Activated CD4-positive, alpha-beta memory T cell treated with anti-CD3 and anti-CD28 coated beads, Interleukin-2, amount 10 ng/mL, durations not matched to agents 7 days and 5 days (primary cell): ENCODE results near the gene TBC1D3G. TPM values are rescaled to one million over a fixed set of nuclear protein-coding genes. Genes with fewer than 3 reads are reported as not detected.
"Not testable (repeated sequence)": the region's sequence is repeated elsewhere in the genome, so short reads cannot be mapped to it uniquely, and the experiment has no call there.

Experiments
- CTCF ChIA-PET: fragments of 350-600 bp; sonication (Branson Sonifier 250); formaldehyde crosslinking; loops from one replicate; lab custom pipeline; 2021; ENCODE audit warnings: antibody characterized with exemption, inconsistent platforms; lab: Charles Lee
- POLR2A ChIA-PET: fragments of 350-600 bp; sonication (Branson Sonifier 250); formaldehyde crosslinking; loops from one replicate; lab custom pipeline; 2021; ENCODE audit warnings: antibody characterized with exemption; lab: Charles Lee
- DNase-seq: peaks from one replicate; pipeline ENCODE4 v3.0.0-alpha.2; 2020
- H3K27ac Mint-ChIP-seq: one replicate; pipeline ENCODE4 v1.8.0; 2021; ENCODE audit warnings: mild to moderate bottlenecking, mixed read lengths
- H3K27me3 Mint-ChIP-seq: one replicate; pipeline ENCODE4 v1.8.0; 2021; ENCODE audit warnings: mixed read lengths
- H3K36me3 Mint-ChIP-seq: one replicate; pipeline ENCODE4 v1.8.0; 2021; ENCODE audit warnings: low read depth, mixed read lengths
- H3K4me1 Mint-ChIP-seq: one replicate; pipeline ENCODE4 v1.8.0; 2021; ENCODE audit warnings: mixed read lengths
- H3K4me3 Mint-ChIP-seq: one replicate; pipeline ENCODE4 v1.8.0; 2021; ENCODE audit warnings: mild to moderate bottlenecking, mixed read lengths
- H3K9me3 Mint-ChIP-seq: one replicate; pipeline ENCODE4 v1.8.0; 2021; ENCODE audit warnings: mixed read lengths
- total RNA-seq, 2 experiments: library from RNA; stranded (reverse); gene quantifications; one replicate each; pipeline ENCODE4 v1.2.3, GENCODE V29; 2021

TBC1D3G gene
- total RNA-seq, result not detected

DNA sequence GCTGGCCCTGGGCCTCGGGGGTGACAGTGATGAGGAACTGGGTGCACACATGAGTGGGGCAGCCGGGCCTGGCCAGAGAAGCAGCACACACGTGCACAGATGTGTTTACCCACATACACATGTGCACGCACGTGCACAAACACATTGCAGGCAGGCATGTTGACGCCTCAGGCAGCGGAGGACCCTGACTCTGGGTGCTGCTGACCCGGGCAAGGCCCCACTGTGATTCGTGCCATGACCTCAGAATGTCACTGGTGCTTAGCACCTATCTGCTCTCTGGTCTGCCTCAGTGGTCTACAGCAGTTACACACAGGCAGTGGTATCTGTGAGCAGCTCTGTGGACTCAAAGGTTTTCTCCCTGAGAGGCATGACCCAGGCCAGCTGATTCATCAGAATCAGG, at the start of gene TBC1D3G:
TBC1D3G (plus strand) TSS at position 301 of the 400 bp plus-strand sequence. CDS start 1,528 bp downstream, outside the sequence.
- H3K27me3 Mint-ChIP-seq, DNase-seq, H3K4me1 Mint-ChIP-seq, H3K27ac Mint-ChIP-seq, H3K4me3 Mint-ChIP-seq, H3K9me3 Mint-ChIP-seq, H3K36me3 Mint-ChIP-seq, CTCF ChIA-PET, POLR2A ChIA-PET: not testable (repeated sequence)

GRCh38 chr17:36283256-36283655, 40.4 kb upstream of the TBC1D3G start:
- POLR2A ChIA-PET, H3K27ac Mint-ChIP-seq, H3K27me3 Mint-ChIP-seq, CTCF ChIA-PET, DNase-seq, H3K9me3 Mint-ChIP-seq, H3K4me3 Mint-ChIP-seq, H3K4me1 Mint-ChIP-seq, H3K36me3 Mint-ChIP-seq: not testable (repeated sequence)

DNA sequence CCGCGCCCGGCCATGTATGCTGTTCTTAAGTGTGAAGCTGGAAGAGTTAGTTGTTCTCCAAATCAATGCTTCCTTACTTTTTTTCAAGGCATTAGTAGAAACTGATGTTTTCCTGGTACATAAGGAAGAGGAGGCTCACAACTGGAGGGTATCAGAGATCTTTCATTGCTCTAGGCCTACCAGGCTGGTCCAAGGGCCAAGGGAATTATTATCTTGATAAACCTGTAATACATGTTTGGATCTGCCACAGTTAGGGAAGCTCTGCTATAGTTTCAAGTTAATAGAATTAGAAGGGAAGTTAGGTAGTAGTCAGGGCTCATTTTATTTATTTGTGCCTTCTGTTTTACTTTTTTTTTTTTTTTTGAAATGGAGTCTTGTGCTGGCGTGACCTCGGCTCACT, 39.5 kb upstream of the TBC1D3G start:
- CTCF ChIA-PET, DNase-seq, H3K36me3 Mint-ChIP-seq, H3K4me3 Mint-ChIP-seq, H3K9me3 Mint-ChIP-seq, H3K4me1 Mint-ChIP-seq, H3K27ac Mint-ChIP-seq, H3K27me3 Mint-ChIP-seq, POLR2A ChIA-PET: not testable (repeated sequence)

GRCh38 chr17:36289965-36290612, 33.6 kb upstream of the TBC1D3G start:
- DNase-seq, POLR2A ChIA-PET, H3K4me3 Mint-ChIP-seq, H3K9me3 Mint-ChIP-seq, CTCF ChIA-PET, H3K27me3 Mint-ChIP-seq, H3K36me3 Mint-ChIP-seq, H3K27ac Mint-ChIP-seq, H3K4me1 Mint-ChIP-seq: not testable (repeated sequence)

DNA sequence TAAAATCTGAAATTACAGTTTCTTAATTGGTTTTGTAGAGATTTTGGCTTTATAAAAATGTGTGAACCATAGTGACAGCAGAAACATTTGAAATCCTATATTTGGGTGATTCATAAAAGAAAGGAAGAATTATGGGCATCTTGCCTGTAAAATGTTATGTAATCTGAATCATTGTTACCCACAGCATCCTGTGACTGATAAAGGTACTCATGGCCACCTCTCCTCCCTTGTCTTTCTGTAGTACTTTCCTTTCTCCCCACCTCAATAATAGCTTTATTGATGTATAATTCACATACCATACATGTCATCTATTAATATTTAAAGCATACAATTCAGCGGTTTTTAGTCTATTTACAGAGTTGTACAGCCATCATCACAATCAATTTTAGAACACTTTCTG, 28.5 kb upstream of the TBC1D3G start:
- H3K27ac Mint-ChIP-seq, H3K27me3 Mint-ChIP-seq, H3K9me3 Mint-ChIP-seq, CTCF ChIA-PET, H3K36me3 Mint-ChIP-seq, H3K4me3 Mint-ChIP-seq, POLR2A ChIA-PET, DNase-seq, H3K4me1 Mint-ChIP-seq: not testable (repeated sequence)

DNA sequence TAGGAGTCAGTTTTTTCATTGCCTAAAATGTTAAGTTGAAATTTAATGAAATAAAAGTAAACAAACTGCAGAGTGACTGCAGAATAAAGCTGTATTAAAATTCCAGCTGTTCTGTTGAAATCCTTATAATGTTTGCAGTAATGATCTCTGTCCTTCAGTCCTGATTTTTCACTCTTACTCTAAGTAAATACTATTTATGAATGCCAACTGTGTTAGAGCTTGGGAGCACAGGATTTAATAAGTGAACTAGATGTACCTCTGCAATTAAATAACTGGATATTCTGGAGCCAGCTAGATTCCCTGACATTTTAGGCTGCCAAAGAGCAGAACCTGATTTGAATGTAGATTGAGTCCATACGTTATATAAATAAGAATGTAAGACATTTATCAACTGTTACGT, 7.9 kb upstream of the TBC1D3G start:
- CTCF ChIA-PET, H3K9me3 Mint-ChIP-seq, H3K36me3 Mint-ChIP-seq, H3K27ac Mint-ChIP-seq, H3K27me3 Mint-ChIP-seq, DNase-seq, POLR2A ChIA-PET, H3K4me3 Mint-ChIP-seq, H3K4me1 Mint-ChIP-seq: not testable (repeated sequence)

DNA sequence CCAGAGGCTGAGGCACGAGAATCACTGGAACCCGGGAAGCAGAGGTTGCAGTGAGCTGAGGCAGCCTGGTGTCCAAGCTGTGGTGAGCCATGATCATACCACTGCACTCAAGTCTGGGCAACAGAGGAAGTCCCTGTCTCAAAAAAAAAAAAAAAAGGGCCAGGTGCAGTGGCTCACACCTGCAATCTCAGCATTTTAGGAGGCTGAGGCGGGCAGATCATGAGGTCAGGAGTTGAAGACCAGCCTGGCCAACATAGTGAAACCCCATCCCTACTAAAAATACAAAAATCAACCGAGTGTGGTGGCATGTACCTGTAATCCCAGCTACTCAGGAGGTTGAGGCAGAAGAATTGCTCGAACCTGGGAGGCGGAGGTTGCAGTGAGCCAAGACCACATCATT, 38.8 kb downstream of the TBC1D3G start:
- not testable (repeated sequence) for H3K9me3 Mint-ChIP-seq

DNA sequence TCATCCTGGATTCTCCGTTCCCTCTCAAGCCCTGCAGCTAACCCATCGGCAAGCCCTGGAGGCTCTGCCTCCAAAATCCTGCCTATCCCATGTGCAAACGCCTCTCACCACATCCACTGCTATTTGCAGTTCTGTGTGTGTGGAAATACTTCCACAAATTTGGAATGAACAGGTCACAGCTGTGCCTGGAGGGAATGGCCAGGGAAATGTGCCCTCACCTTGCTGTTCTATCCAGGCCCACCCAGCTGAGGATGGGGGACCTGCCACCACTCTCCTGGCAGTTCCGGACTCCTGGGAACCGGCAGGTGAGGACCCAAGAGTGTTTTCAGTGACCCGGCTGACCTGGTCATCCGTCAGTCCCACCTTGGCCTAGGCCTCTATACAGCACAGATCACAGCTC, 52.3 kb downstream of the TBC1D3G start:
- POLR2A ChIA-PET, H3K9me3 Mint-ChIP-seq, H3K27me3 Mint-ChIP-seq, H3K27ac Mint-ChIP-seq, DNase-seq, H3K36me3 Mint-ChIP-seq, H3K4me1 Mint-ChIP-seq, H3K4me3 Mint-ChIP-seq, CTCF ChIA-PET: not testable (repeated sequence)

More for the DNA sequence above, 38.8 kb downstream of the TBC1D3G start:
- H3K4me1 Mint-ChIP-seq, H3K27me3 Mint-ChIP-seq, H3K36me3 Mint-ChIP-seq, H3K4me3 Mint-ChIP-seq, POLR2A ChIA-PET, CTCF ChIA-PET, DNase-seq, H3K27ac Mint-ChIP-seq: not testable (repeated sequence)

Other genes starting within 250 kb of the TBC1D3G start
- gene CCL3, start 233.7 kb upstream of the TBC1D3G start, total RNA-seq, result 100 to 1,000 TPM; 106 to 112 TPM
- 10 to 100 TPM; 46.8 to 50.4 TPM for gene CCL4, start 220.1 kb upstream of the TBC1D3G start, total RNA-seq
- 1 to 10 TPM; 6.8 to 9.5 TPM for gene TBC1D3B, start 147.2 kb upstream of the TBC1D3G start, total RNA-seq
- gene CCL3L1, start 127.1 kb upstream of the TBC1D3G start, total RNA-seq, result 1 to 10 TPM; 1.7 to 1.9 TPM
- 1 to 10 TPM; 3.6 to 4.0 TPM for gene CCL4L2, start 112.8 kb upstream of the TBC1D3G start, total RNA-seq
- gene TBC1D3I, start 59.3 kb upstream of the TBC1D3G start, total RNA-seq, result under 1 TPM; 0.15 to 0.76 TPM
- not detected for gene TBC1D3H, start 64.6 kb downstream of the TBC1D3G start, total RNA-seq
- gene ZNHIT3, start 162.8 kb downstream of the TBC1D3G start, total RNA-seq, result 10 to 100 TPM; 38.1 to 38.9 TPM
- 10 to 100 TPM; 87.2 to 92.2 TPM for gene MYO19, start 211.0 kb downstream of the TBC1D3G start, total RNA-seq
- gene PIGW, start 211.1 kb downstream of the TBC1D3G start, total RNA-seq, result 1 to 10 TPM; 6.4 to 6.9 TPM
- gene GGNBP2, start 221.0 kb downstream of the TBC1D3G start, total RNA-seq, result 100 to 1,000 TPM in 1 of 2 experiments, 10 to 100 TPM in 1; 94.0 to 106 TPM